Stimulated activated CD8-positive, alpha-beta memory T cell treated with anti-CD3 and anti-CD28 coated beads, Interleukin-12 subunit alpha, Interleukin-12 subunit beta, amount 100 ng/mL, for 24 hours (primary cell): Measurements from ENCODE around the gene FCN2.

Experiments used
- DNase-seq: peaks from one replicate; pipeline ENCODE4 v3.0.0-alpha.2; 2020; ENCODE audit errors: extremely low read depth

FCN2 gene

DNA sequence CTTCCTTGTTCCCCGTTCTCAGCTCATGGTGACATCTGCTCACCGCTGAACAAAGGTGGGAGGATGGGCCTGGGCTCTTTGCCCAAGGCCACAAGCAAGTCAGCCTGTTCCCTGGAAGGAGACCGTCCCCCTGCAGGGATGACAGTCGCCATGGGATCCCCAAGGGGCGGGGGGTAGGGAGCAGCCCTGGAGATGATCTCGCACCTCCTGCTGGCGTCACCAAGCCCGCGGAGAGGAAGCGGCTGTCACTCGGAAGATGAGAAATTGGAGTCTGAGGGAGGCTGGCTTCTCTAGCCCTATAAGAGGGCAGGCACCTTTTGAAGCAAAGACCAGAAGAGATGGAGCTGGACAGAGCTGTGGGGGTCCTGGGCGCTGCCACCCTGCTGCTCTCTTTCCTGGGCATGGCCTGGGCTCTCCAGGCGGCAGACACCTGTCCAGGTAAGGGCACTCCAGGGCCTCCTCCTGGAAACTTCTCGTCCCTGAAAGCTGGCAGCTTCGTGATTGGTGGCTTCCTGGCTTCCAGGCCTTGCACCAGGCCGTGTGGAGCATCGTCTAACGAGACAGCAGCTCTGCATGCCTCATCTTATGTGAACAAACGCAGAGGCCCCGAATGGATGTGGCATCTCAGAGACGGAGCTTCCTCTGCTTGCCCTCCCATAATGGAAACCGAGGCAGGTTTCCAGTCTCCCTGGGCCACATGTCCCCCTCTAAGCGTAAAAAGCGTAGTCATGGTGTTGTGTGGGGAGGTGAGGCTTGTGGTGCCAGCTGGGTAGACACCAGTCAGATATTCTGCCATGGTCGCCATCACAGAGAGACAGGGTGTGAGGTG lies at the start of gene FCN2:
Gene FCN2 (plus strand): TSS at position 327 of the 829 bp plus-strand sequence. CDS start 12 bp downstream, at position 339.
- DNase-seq: no peak

- no peak for DNase-seq
Observed at GRCh38 chr9:134830926-134831720, 49.5 kb upstream of the FCN2 start.

DNA sequence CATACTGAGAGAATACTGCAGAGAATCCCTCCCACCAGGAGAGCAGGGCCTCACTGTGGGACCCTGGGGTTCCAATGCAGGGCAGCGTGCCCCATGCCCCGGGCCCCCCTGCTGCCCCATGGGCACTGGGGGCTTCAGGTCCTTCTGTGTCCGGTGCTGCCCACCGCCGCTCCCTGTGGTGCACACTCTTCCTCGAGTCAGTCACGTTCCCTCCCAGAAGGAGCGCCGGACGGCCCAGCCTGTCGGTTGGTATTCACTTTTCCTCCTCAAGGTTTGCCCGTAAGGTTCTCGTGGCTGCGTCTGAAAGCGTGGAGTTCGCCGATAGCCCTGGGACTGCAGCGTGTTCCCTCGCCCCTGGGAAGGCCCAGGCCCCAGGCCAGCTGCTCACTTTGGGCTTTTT lies 48.1 kb upstream of the FCN2 start:
- DNase-seq: no peak

- DNase-seq: no peak
Observed at GRCh38 chr9:134833294-134833880, 47.2 kb upstream of the FCN2 start.

- no peak for DNase-seq
Observed at GRCh38 chr9:134834217-134834956, 46.2 kb upstream of the FCN2 start.

DNA sequence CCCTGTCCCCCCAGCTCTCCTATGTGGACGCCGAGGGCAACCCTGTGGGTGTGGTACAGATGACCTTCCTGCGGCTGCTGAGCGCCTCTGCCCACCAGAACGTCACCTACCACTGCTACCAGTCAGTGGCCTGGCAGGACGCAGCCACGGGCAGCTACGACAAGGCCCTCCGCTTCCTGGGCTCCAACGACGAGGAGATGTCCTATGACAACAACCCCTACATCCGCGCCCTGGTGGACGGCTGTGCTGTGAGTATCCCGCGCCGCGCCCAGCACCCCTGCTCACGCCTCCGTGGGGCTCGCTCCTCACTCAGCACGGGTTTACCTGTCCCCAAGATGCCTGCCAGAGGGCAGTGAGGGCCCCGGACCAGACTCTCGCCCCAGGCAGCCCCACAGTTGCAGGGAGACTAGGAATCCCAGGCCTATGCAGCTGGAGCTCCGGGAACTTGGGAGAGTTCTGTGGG lies 45.6 kb upstream of the FCN2 start:
- DNase-seq: no peak

GRCh38 chr9:134835448-134835847 lies 45.2 kb upstream of the FCN2 start:
- no peak for DNase-seq

DNA sequence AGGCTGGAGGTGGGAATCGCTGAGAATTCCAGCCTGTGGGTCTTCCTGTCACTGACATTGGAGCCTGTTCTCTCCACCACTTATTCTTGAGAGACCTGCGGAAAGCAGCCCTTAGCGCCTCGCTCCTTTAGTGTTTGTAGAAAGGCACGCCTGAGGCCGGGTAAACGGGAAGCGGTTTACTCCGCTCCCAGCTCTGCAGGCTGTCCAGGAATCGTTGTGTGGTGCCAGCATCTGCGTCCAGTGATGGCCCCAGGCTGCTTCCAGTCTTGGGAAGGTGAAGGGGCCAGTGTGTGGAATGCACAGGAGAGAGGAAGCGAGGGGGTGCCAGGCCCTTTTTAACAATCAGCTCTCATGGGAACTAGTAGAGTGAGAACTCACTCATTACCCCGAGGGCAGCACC lies 44.6 kb upstream of the FCN2 start:
- no peak for DNase-seq

DNA sequence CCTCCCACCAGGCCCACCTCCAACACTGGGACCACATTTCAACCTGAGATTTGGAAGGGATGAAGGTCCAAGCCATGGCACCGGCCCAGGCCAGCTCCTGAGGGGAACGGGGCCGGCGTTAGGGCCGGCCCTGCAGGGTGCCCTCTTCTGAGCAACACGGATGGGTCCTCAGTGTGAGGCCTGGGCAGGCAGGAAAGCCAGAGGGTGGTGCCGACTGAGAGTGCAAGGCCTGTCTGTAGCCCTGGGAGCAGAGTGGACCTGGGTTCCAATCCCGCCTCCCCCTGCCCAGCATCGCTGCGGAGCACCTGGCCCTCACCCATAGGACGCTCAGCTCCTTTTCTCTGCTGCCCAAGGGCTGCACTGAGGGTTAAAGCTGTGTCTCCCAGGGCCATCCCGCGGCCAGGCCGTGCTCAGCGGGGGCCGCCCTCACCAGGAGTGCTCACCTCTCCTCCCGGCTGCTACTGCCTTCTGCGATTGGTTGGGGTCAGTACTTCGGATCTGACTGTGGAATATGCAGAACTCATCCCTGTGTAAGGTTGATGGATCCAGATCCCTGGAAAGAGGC lies 44.1 kb upstream of the FCN2 start:
- DNase-seq: no peak

DNA sequence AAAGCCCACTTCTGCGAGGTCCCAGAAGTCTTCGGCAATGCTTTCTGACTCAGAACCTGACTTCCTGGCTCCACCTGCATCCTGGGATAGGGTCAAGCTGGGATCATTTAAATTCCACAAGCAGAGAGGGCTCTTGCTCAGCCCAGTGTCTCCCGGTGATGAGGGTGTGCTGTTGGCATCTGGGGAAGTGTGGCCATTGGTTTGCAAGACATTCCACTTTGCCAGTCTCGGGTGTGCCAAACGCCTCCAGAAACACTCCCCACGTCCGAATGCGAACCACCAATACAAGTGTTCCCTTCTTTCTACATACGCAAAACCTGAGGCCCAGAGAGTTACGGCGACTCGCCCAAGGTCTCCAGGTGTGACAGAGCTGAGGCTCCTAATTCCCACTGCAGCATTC lies 43.1 kb upstream of the FCN2 start:
- DNase-seq: no peak

DNA sequence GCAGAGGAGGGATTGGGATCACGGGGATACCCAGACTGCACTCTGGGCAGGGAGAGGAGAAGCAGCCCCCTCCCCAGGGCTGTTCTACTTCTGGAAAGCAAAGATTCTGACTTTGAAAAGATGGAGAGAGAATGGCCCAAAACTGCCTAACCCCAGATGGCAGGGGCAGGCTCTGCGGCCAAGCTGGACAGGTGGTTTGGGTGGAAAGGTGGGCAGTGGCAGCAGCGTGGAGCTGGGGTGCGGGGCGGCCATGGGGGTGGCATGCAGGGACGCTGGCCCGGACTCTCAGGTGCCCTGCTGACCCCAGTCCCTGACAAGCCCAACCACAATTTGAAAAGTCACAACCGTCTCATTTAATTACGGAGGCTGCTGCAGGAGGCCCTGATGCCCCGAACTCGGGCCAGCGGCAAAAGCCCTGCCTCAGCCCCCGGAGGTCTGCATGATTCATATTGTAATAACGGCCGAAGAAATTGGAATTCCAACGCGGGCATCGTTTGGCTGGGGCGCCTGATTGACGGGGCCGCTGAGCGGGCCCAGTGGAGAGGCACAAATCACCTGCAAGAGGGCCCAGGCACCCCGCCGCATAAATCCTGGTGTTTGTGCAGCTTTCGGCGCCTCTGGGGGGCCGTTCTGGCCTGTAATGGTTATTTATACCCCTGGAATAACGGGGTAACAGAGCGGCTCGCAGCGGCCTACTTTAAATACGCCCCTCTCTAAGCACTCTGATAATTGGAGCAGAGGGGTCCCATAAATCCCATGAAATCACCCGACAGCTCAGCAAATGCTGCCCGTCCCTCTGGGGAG lies 41.8 kb upstream of the FCN2 start:
- DNase-seq: no peak

- no peak for DNase-seq
Observed at GRCh38 chr9:134839455-134840125, 41.0 kb upstream of the FCN2 start.

- DNase-seq: no peak
Observed at GRCh38 chr9:134840511-134840910, 40.1 kb upstream of the FCN2 start.

DNA sequence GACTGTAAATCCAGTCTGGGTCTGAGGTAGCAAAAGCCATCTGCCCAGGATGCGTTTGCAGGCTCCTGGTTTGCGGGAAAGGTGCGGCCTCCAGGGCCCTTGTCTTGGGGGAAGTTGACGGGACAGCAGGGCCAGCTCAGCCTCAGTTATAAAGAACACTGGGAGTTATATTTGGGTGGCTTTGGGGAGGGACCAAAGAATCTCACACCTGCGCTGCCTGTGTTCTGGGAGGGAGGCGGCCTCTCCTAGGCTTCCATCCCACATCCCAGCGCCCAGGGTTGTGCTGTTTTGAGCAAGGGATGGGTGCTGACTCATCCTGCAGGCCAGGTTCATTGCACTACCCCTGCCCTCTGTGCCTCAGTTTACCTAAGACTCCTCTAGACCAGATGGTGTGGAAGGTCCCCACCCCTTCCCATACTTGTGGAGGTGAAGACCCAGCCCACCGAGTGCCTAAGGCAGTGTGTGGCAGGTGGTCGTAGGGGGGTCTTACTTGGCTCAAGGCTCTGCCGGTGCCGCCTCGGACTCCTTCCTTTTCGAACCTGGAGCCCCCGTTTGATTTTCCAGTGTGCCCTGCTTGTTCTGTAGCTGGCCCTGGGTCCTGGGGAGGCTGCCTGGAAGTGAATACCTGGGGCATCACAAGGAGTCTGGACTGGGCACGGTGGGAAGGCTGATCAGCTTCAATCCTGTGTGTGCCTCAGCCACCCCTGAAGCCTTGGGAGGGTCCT lies 39.3 kb upstream of the FCN2 start:
- DNase-seq: no peak

GRCh38 chr9:134842321-134842720 lies 38.3 kb upstream of the FCN2 start:
- DNase-seq: no peak

GRCh38 chr9:134843740-134844139 lies 36.9 kb upstream of the FCN2 start:
- DNase-seq: no peak

- no peak for DNase-seq
Observed at GRCh38 chr9:134844821-134845220, 35.8 kb upstream of the FCN2 start.

- no peak for DNase-seq
Observed at GRCh38 chr9:134846187-134846586, 34.4 kb upstream of the FCN2 start.

GRCh38 chr9:134846699-134847098 lies 33.9 kb upstream of the FCN2 start:
- DNase-seq: no peak
